Keratinocyte (primary cell): ENCODE measurements around the gene PRDX2. TPM values are rescaled to one million over a fixed set of nuclear protein-coding genes. Genes with fewer than 3 reads are reported as not detected.
A peak's percentile ranks its signal among the peaks of the same experiment; 100 is the strongest.

Experiments used
- DNase-seq: peaks from one replicate; pipeline ENCODE4 v3.0.0-alpha.2; 2011; ENCODE audit warnings: low read depth, missing footprints, low spot score
- FAIRE-seq: peaks from 2 replicates; lab custom pipeline; 2011; peaks lifted over from hg19 to GRCh38; lab: Jason Lieb, UNC
- H2AFZ ChIP-seq: 2 replicates; pipeline ENCODE4 v1.6.0; 2012; ENCODE audit warnings: low read length, control low read depth, inconsistent platforms; ENCODE audit not compliant: control insufficient read depth
- H3K27ac ChIP-seq: 2 replicates; pipeline ENCODE4 v1.5.1; 2011; ENCODE audit warnings: low read length; ENCODE audit not compliant: control insufficient read depth, insufficient read depth
- H3K27me3 ChIP-seq: 3 replicates; pipeline ENCODE4 v1.6.0; 2011; ENCODE audit warnings: low read length; ENCODE audit not compliant: control insufficient read depth, insufficient read depth; ENCODE audit errors: extremely low read depth
- H3K36me3 ChIP-seq, 2 experiments: 2 replicates in 1 of 2; 3 replicates in 1 of 2; pipeline ENCODE4 v1.5.1; 2011; ENCODE audit warnings: low read length in 2 of 2, mild to moderate bottlenecking in 1 of 2; ENCODE audit not compliant: control insufficient read depth in 2 of 2, insufficient read depth in 2 of 2; ENCODE audit errors: extremely low read depth in 1 of 2
- H3K4me1 ChIP-seq: 3 replicates; pipeline ENCODE4 v1.5.1; 2011; ENCODE audit warnings: low read length; ENCODE audit not compliant: control insufficient read depth, insufficient read depth; ENCODE audit errors: extremely low read depth
- H3K4me2 ChIP-seq: 3 replicates; pipeline ENCODE4 v1.6.0; 2011; ENCODE audit warnings: low read depth, low read length; ENCODE audit not compliant: control insufficient read depth, insufficient read depth; ENCODE audit errors: extremely low read depth
- H3K4me3 ChIP-seq, 3 experiments: fragments of 200-600 bp in 1 of 3; sonication (generic) in 1 of 3; 2 replicates in 2 of 3; 3 replicates in 1 of 3; pipeline ENCODE4 v1.5.1; 2011 to 2016; ENCODE audit warnings: low read length in 3 of 3, mild to moderate bottlenecking in 3 of 3, control low read depth in 2 of 3, inconsistent platforms in 1 of 3, low read depth in 1 of 3, mixed read lengths in 1 of 3, mixed run types in 1 of 3, moderate library complexity in 1 of 3; ENCODE audit not compliant: control insufficient read depth in 2 of 3, insufficient read depth in 2 of 3; ENCODE audit errors: extremely low read depth in 1 of 3
- H3K79me2 ChIP-seq: 2 replicates; pipeline ENCODE4 v1.6.0; 2012; ENCODE audit warnings: low read length; ENCODE audit not compliant: control insufficient read depth, insufficient read depth
- H3K9ac ChIP-seq: 3 replicates; pipeline ENCODE4 v1.6.0; 2011; ENCODE audit warnings: low read length; ENCODE audit not compliant: control insufficient read depth, insufficient read depth; ENCODE audit errors: extremely low read depth
- H3K9me1 ChIP-seq: 3 replicates; pipeline ENCODE4 v1.6.0; 2011; ENCODE audit warnings: low read length; ENCODE audit not compliant: control insufficient read depth, insufficient read depth; ENCODE audit errors: extremely low read depth
- H3K9me3 ChIP-seq: 2 replicates; pipeline ENCODE4 v1.5.1; 2012; ENCODE audit warnings: low read depth, low read length; ENCODE audit not compliant: control insufficient read depth
- H4K20me1 ChIP-seq: 3 replicates; pipeline ENCODE4 v1.6.0; 2011; ENCODE audit warnings: low read length; ENCODE audit not compliant: control insufficient read depth, insufficient read depth; ENCODE audit errors: extremely low read depth
- EZH2 ChIP-seq: IDR thresholded peaks from one replicate; pipeline ENCODE4 v1.6.1; 2012; ENCODE audit warnings: inconsistent platforms, mild to moderate bottlenecking, low read length, moderate library complexity
- dilution Hi-C: fragments of 300-500 bp; cut with MboI; formaldehyde crosslinking; loops from one replicate; pipeline ENCODE4 v1.7.0; 2020; ENCODE audit warnings: low sequenced_read_pairs; ENCODE audit not compliant: extremely low pct_ligation_motif_present
- polyA plus RNA-seq, 5 experiments: library from polyadenylated mRNA; depleted of rRNA in 3 of 5; stranded (reverse) in 3 of 5; stranded (forward) in 1 of 5; unstranded in 1 of 5; fragments of >200 nt; gene quantifications; 1 replicate in 1 of 5; 2 replicates in 3 of 5; 3 replicates in 1 of 5; pipeline versions ENCODE4 v1.2.1 to v1.2.3, GENCODE V29; 2011 to 2012; ENCODE audit warnings: missing spikeins in 2 of 5, low read depth in 1 of 5, low replicate concordance in 1 of 5
- TF ChIP-seq, protein P1 (sequence below), 3 experiments: IDR thresholded peaks in 1 of 3; conservative IDR thresholded peaks in 1 of 3; optimal IDR thresholded peaks in 1 of 3; 2 replicates in 2 of 3; 3 replicates in 1 of 3; pipeline versions ENCODE3 to v1.5.1; 2011; ENCODE audit warnings: low read length in 3 of 3, mild to moderate bottlenecking in 3 of 3, moderate library complexity in 2 of 3, control low read depth in 1 of 3, inconsistent platforms in 1 of 3; ENCODE audit not compliant: insufficient read depth in 2 of 3; ENCODE audit errors: extremely low read depth in 1 of 3

The PRDX2 gene
- polyA plus RNA-seq, 1 donor (not counting 4 experiments of a cell fraction or from before 2014, with no cell fraction given), result 154 TPM

GRCh38 chr19:12842511-12842910 lies 40.9 kb upstream of the PRDX2 start:
- Histone ChIP-seq H3K9me3 (no peaks in the 10 kb centered on the region), H2AFZ (no peak overlapping the region), H3K9me1 (no peaks in the 10 kb centered on the region), H3K36me3 (no peaks in the 10 kb centered on the region), H3K79me2 (no peaks in the 10 kb centered on the region), H3K4me3 (no peak overlapping the region), H3K4me1 (peaks cover 15% of the 10 kb centered on the region), H3K9ac (no peak overlapping the region), H4K20me1 (no peaks in the 10 kb centered on the region), H3K27ac (no peak overlapping the region), H3K27me3 (peaks cover 37% of the 10 kb centered on the region), H3K4me2 (no peak overlapping the region)
- DNase-seq (no peak), FAIRE-seq (no peak)
- dilution Hi-C loops, result no loop called here
- TF ChIP-seq, protein P1, sequence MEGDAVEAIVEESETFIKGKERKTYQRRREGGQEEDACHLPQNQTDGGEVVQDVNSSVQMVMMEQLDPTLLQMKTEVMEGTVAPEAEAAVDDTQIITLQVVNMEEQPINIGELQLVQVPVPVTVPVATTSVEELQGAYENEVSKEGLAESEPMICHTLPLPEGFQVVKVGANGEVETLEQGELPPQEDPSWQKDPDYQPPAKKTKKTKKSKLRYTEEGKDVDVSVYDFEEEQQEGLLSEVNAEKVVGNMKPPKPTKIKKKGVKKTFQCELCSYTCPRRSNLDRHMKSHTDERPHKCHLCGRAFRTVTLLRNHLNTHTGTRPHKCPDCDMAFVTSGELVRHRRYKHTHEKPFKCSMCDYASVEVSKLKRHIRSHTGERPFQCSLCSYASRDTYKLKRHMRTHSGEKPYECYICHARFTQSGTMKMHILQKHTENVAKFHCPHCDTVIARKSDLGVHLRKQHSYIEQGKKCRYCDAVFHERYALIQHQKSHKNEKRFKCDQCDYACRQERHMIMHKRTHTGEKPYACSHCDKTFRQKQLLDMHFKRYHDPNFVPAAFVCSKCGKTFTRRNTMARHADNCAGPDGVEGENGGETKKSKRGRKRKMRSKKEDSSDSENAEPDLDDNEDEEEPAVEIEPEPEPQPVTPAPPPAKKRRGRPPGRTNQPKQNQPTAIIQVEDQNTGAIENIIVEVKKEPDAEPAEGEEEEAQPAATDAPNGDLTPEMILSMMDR (optimal IDR thresholded peaks at IDR 0.05 in 1 of 3, IDR thresholded peaks at IDR 0.05 in 1 of 3, conservative IDR thresholded peaks at IDR 0.05 in 1 of 3; ENCODE audit: extremely low read depth in 1 of 3, insufficient read depth in 2 of 3, low read length in 3 of 3), result no peak
- no peak for TF ChIP-seq EZH2

DNA sequence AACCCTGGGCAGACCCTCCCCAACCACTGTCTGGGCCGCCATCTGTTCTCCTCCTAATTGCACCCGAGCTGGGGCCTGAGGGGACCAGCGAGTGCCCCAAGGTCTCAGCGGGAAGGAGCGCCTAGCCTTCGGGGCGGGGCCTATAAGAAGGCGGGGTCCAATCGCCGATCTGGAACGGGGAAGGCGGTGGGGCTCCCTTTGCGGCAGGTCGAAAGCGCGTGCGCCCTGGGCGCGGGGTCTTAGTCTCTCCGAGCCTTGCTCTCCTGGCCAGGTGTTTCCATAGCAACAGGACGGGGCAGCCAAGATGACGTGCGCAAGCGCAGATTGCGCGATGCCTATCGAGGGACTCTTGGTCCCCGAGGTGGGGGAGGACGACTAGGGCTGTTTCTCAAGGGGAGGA lies 39.5 kb upstream of the PRDX2 start:
- H3K4me3 ChIP-seq, result peak overlapping the region; percentile 27 to 49 (median 48)
- no peaks in the 10 kb centered on the region for H3K36me3 ChIP-seq
- no peaks in the 10 kb centered on the region for H3K9me3 ChIP-seq
- dilution Hi-C loops, result no loop called here
- H3K4me1 ChIP-seq, result peaks cover 14% of the 10 kb centered on the region
- peak overlapping the region; percentile 44 for H2AFZ ChIP-seq
- no peaks in the 10 kb centered on the region for H3K79me2 ChIP-seq
- H3K9ac ChIP-seq, result no peak overlapping the region
- no peak for DNase-seq
- TF ChIP-seq, protein P1 (optimal IDR thresholded peaks at IDR 0.05 in 1 of 3, IDR thresholded peaks at IDR 0.05 in 1 of 3, conservative IDR thresholded peaks at IDR 0.05 in 1 of 3; ENCODE audit: extremely low read depth in 1 of 3, insufficient read depth in 2 of 3, low read length in 3 of 3), result no peak
- TF ChIP-seq EZH2, result no peak
- H3K27me3 ChIP-seq, result peaks cover 45% of the 10 kb centered on the region
- no peaks in the 10 kb centered on the region for H4K20me1 ChIP-seq
- no peaks in the 10 kb centered on the region for H3K9me1 ChIP-seq
- peak overlapping the region; percentile 67 for H3K4me2 ChIP-seq
- no peak for FAIRE-seq
- H3K27ac ChIP-seq, result no peak overlapping the region
